GM12891 (cell line): Measurements from ENCODE around the gene PTP4A1.

Experiments used
- POLR2A ChIP-seq: IDR thresholded peaks from 2 replicates; pipeline ENCODE4 v1.6.1; 2011; ENCODE audit warnings: low read depth, low read length, control low read depth
- POLR2AphosphoS5 ChIP-seq: IDR thresholded peaks from 2 replicates; pipeline ENCODE4 v1.6.1; 2011; ENCODE audit warnings: low read depth, low read length, control low read depth
- POU2F2 ChIP-seq: IDR thresholded peaks from 2 replicates; pipeline ENCODE4 v1.6.1; 2011; ENCODE audit warnings: low read depth, mild to moderate bottlenecking, control low read depth, low read length, moderate library complexity

DNA sequence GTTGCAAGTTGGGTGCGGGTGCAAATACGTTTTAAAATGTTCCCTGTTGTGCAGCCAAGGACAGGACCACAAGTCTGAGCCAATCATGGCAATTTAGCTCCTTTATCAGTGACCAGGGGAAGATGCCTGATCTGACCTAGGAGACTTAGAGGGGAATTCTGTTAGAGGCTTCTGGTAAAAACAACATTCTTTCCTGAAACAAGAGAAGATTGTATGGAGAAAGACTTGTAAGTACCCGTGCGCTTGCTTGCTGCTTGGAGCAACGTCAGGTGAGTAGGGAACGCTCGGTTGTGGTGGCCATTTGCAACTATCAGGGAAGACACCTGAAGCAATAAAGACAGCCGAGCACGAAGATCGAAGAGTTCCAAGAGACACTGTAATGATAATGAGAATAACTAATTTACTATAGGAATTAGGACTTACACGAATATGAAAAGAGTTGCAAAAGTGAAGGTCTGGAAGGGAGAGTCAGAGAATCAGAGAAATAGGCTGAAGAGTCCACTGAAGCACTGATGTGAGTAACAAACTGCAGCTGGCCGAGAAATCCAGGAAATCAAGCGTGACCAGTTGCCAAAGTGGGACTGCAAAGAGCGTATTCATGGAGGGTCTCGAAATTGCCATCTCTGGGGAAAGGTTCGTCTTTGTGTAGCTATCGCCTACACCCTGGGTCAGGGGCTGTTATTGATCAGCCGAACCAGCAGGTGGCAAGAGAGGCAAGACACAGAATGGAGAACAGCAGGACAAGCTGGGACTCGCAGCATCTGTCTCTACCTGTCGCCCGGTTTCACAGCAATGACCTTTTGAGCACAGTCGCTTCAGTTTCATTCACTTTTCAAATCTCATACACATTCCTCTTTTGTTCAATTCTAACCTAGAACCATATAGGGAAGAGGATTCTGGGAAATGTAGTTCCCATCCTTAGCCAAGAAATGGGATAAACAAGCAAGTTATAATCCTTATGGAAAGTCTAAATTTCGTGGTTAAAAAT, 26.1 kb downstream of the PTP4A1 start:
- TF ChIP-seq POLR2A (no peak), POLR2AphosphoS5 (no peak), POU2F2 (0 out of 2 replicates have a peak, but pooled peaks have one; percentile 44)
